HEK293 (cell line): ENCODE data around the gene ABCA1.

ENCODE experiments used
- CTCF ChIA-PET: fragments of 350-600 bp; formaldehyde crosslinking; extraction: SDS; loops from one replicate; lab custom pipeline; 2021; ENCODE audit warnings: antibody characterized with exemption; lab: Yijun Ruan, JAX
- POLR2A ChIA-PET: fragments of 300-600 bp; formaldehyde crosslinking; extraction: SDS; loops from one replicate; lab custom pipeline; 2020; ENCODE audit warnings: antibody characterized with exemption, inconsistent platforms; lab: Yijun Ruan, JAX
- H3K27ac ChIP-seq: fragments of 200-500 bp; sonication (Bioruptor generic); 2 replicates; pipeline ENCODE4 v1.5.1; 2014; ENCODE audit warnings: low read depth, low read length, control low read depth, inconsistent platforms; ENCODE audit errors: extremely low read depth
- H3K36me3 ChIP-seq, 2 experiments: fragments of 200-500 bp in 1 of 2; sonication (Bioruptor generic) in 1 of 2; 1 replicate in 1 of 2; 2 replicates in 1 of 2; pipeline ENCODE4 v1.5.1; 2014 to 2017; ENCODE audit warnings: inconsistent platforms in 2 of 2, low read length in 2 of 2; ENCODE audit not compliant: control insufficient read depth in 2 of 2, insufficient read depth in 1 of 2
- H3K4me1 ChIP-seq: fragments of 200-500 bp; sonication (Bioruptor generic); 2 replicates; pipeline ENCODE4 v1.5.1; 2014; ENCODE audit warnings: mild to moderate bottlenecking, low read length, inconsistent platforms; ENCODE audit not compliant: control insufficient read depth, insufficient read depth
- H3K4me3 ChIP-seq: 2 replicates; pipeline ENCODE4 v1.5.1; 2011; ENCODE audit warnings: low read depth, mild to moderate bottlenecking, control low read depth, low read length, moderate library complexity
- H3K9me3 ChIP-seq: fragments of 200-500 bp; sonication (Bioruptor generic); 2 replicates; pipeline ENCODE4 v1.5.1; 2014; ENCODE audit warnings: low read depth, low read length, inconsistent platforms; ENCODE audit not compliant: control insufficient read depth, insufficient read depth
- HOXA7 ChIP-seq: sonication (generic); formaldehyde crosslinking; IDR thresholded peaks from 2 replicates; pipeline ENCODE4 v1.8.1; 2022; ENCODE audit warnings: missing genetic modification reagents, borderline replicate concordance
- KLF17 ChIP-seq: fragments of 450-650 bp; formaldehyde crosslinking; IDR thresholded peaks from 2 replicates; pipeline ENCODE4 v1.5.1; 2016; ENCODE audit warnings: missing biosample characterization, missing genetic modification characterization
- SALL2 ChIP-seq: fragments of 450-650 bp; formaldehyde crosslinking; IDR thresholded peaks from 2 replicates; pipeline ENCODE4 v1.5.0; 2017; ENCODE audit warnings: missing biosample characterization, mild to moderate bottlenecking, missing genetic modification characterization, borderline replicate concordance
- WT1 ChIP-seq: fragments of 450-650 bp; formaldehyde crosslinking; IDR thresholded peaks from 2 replicates; pipeline ENCODE4 v1.5.1; 2016; ENCODE audit warnings: missing biosample characterization, missing genetic modification characterization
- ZEB2 ChIP-seq: fragments of 450-650 bp; formaldehyde crosslinking; IDR thresholded peaks from 2 replicates; pipeline ENCODE4 v1.5.1; 2016; ENCODE audit warnings: missing biosample characterization, missing genetic modification characterization
- ZNF133 ChIP-seq: fragments of 450-650 bp; formaldehyde crosslinking; IDR thresholded peaks from 2 replicates; pipeline ENCODE4 v1.5.1; 2016; ENCODE audit warnings: missing biosample characterization, missing genetic modification characterization
- ZNF157 ChIP-seq: fragments of 450-650 bp; formaldehyde crosslinking; IDR thresholded peaks from 2 replicates; pipeline ENCODE4 v1.5.1; 2016; ENCODE audit warnings: missing biosample characterization, missing genetic modification characterization
- ZNF23 ChIP-seq: fragments of 450-650 bp; formaldehyde crosslinking; IDR thresholded peaks from 2 replicates; pipeline ENCODE4 v1.5.1; 2016; ENCODE audit warnings: missing biosample characterization, missing genetic modification characterization, borderline replicate concordance
- ZNF24 ChIP-seq: fragments of 450-650 bp; formaldehyde crosslinking; IDR thresholded peaks from 2 replicates; pipeline ENCODE4 v1.5.1; 2016; ENCODE audit warnings: missing biosample characterization, missing genetic modification characterization
- ZNF473 ChIP-seq: fragments of 450-650 bp; formaldehyde crosslinking; IDR thresholded peaks from 2 replicates; pipeline ENCODE4 v1.5.1; 2017; ENCODE audit warnings: missing biosample characterization, missing genetic modification characterization
- ZNF514 ChIP-seq: fragments of 450-650 bp; formaldehyde crosslinking; IDR thresholded peaks from 2 replicates; pipeline ENCODE4 v1.5.1; 2016; ENCODE audit warnings: missing biosample characterization, missing genetic modification characterization
- ZNF544 ChIP-seq: fragments of 450-650 bp; formaldehyde crosslinking; IDR thresholded peaks from 2 replicates; pipeline ENCODE4 v1.5.0; 2017; ENCODE audit warnings: missing biosample characterization, missing genetic modification characterization
- ZNF549 ChIP-seq: fragments of 450-650 bp; IDR thresholded peaks from 2 replicates; pipeline ENCODE4 v1.5.1; 2018; ENCODE audit warnings: missing biosample characterization, missing genetic modification characterization, mild to moderate bottlenecking, inconsistent platforms, moderate library complexity
- ZNF561 ChIP-seq: fragments of 450-650 bp; IDR thresholded peaks from 2 replicates; pipeline ENCODE4 v1.5.1; 2018; ENCODE audit warnings: missing biosample characterization, missing genetic modification characterization, borderline replicate concordance
- ZNF571 ChIP-seq: fragments of 450-650 bp; formaldehyde crosslinking; IDR thresholded peaks from 2 replicates; pipeline ENCODE4 v1.5.0; 2017; ENCODE audit warnings: missing biosample characterization, missing genetic modification characterization
- ZNF610 ChIP-seq: fragments of 450-650 bp; formaldehyde crosslinking; IDR thresholded peaks from 2 replicates; pipeline ENCODE4 v1.5.1; 2016; ENCODE audit warnings: missing biosample characterization, missing genetic modification characterization, borderline replicate concordance
- ZNF621 ChIP-seq: fragments of 450-650 bp; formaldehyde crosslinking; IDR thresholded peaks from 2 replicates; pipeline ENCODE4 v1.5.1; 2017; ENCODE audit warnings: missing biosample characterization, missing genetic modification characterization
- ZNF624 ChIP-seq: fragments of 450-650 bp; formaldehyde crosslinking; IDR thresholded peaks from 2 replicates; pipeline ENCODE4 v1.5.1; 2017; ENCODE audit warnings: missing biosample characterization, missing genetic modification characterization
- ZNF654 ChIP-seq: fragments of 450-650 bp; formaldehyde crosslinking; IDR thresholded peaks from 2 replicates; pipeline ENCODE4 v1.5.1; 2016; ENCODE audit warnings: low read depth, missing biosample characterization, missing genetic modification characterization
- ZNF777 ChIP-seq: fragments of 450-650 bp; formaldehyde crosslinking; IDR thresholded peaks from 2 replicates; pipeline ENCODE4 v1.5.1; 2017; ENCODE audit warnings: missing biosample characterization, missing genetic modification characterization, borderline replicate concordance
- ZNF792 ChIP-seq: fragments of 450-650 bp; formaldehyde crosslinking; IDR thresholded peaks from 2 replicates; pipeline ENCODE4 v1.5.1; 2016; ENCODE audit warnings: missing biosample characterization, missing genetic modification characterization
- ZSCAN30 ChIP-seq: fragments of 450-650 bp; IDR thresholded peaks from 2 replicates; pipeline ENCODE4 v1.5.1; 2018; ENCODE audit warnings: missing biosample characterization, mild to moderate bottlenecking, missing genetic modification characterization, moderate library complexity
- TF ChIP-seq, protein P1 (sequence below): fragments of 450-650 bp; formaldehyde crosslinking; IDR thresholded peaks from 2 replicates; pipeline ENCODE4 v1.5.1; 2016; ENCODE audit warnings: missing biosample characterization, missing genetic modification characterization
- TF ChIP-seq, protein P2 (sequence below): fragments of 450-650 bp; formaldehyde crosslinking; IDR thresholded peaks from 2 replicates; pipeline ENCODE4 v1.5.1; 2016; ENCODE audit warnings: missing biosample characterization, missing genetic modification characterization

ABCA1 gene

DNA sequence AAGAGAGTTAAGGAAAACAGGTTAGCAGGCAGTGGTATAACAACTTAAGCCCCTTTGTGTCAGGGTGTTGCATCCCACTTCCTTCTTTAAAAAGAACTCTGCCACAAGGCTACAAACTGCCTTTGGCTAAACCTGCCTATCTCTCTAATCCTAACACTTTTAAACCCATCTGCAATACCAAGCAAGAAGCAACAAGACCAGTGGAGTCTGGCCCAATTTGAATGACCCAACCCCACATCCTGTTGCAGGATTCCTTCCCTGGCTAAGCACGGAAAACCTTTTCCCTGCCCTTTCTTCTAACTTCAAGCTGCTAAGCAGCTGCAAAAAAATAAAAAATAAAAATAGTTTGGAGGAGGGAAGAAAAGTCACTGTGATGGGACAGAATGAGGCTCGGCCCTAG, 27.1 kb downstream of the ABCA1 start:
- ChIA-PET POLR2A (interaction anchor here (0.5 kb wide), 1 partner anchor 165 kb away, joined by 4 read pairs; no protein-coding TSS in a partner anchor), CTCF (interaction anchor here (1.5 to 1.6 kb wide), 2 partner anchors 8 to 9 kb away, joined by 3 to 6 read pairs; no protein-coding TSS in a partner anchor)
- Histone ChIP-seq H3K36me3 (no peaks in the 10 kb centered on the region), H3K4me3 (no peak overlapping the region), H3K27ac (no peak overlapping the region), H3K4me1 (no peaks in the 10 kb centered on the region), H3K9me3 (no peaks in the 10 kb centered on the region)
- TF ChIP-seq ZNF654 (tag by site-specific recombination) (no peak), ZNF133 (tag by site-specific recombination) (no peak)

DNA sequence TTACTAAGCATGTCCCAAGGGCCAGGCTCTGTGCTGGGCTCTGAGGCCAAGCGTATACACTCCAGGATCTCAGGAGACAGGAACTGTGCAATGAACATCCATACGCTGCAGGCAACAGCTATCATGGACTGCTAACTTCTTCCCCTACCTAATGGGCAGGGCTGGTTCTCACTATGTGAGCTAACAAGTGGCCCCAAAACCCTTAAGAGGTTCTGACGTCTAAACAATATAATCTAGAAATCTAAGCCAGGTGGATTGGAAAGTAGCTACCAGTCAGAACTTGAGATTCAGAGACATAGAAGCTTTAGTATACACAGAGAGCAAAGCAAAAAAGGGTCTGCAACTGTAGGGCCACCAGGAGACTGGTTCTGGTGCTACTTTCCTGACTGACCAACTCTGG, 27.6 kb downstream of the ABCA1 start:
- H3K36me3 ChIP-seq = no peaks in the 10 kb centered on the region
- TF ChIP-seq HOXA7 (CRISPR knock-in tag) (no peak), WT1 (tag by site-specific recombination) (no peak), ZNF157 (tag by site-specific recombination) (no peak), ZNF777 (tag by site-specific recombination) (no peak), ZNF621 (no peak), ZNF514 (tag by site-specific recombination) (no peak), ZNF571 (tag by site-specific recombination) (no peak), ZNF792 (tag by site-specific recombination) (no peak), ZNF24 (no peak), ZNF610 (no peak), ZNF561 (tag by site-specific recombination) (no peak), ZNF549 (no peak), KLF17 (tag by site-specific recombination) (no peak), ZSCAN30 (no peak), ZNF473 (tag by site-specific recombination) (no peak), ZNF23 (tag by site-specific recombination) (no peak), ZNF544 (no peak), SALL2 (tag by site-specific recombination) (no peak)
- POLR2A ChIA-PET = interaction anchor here (0.5 kb wide), 1 partner anchor 165 kb away, joined by 4 read pairs; no protein-coding TSS in a partner anchor

GRCh38 chr9:104899759-104900247, 28.2 kb downstream of the ABCA1 start:
- no peaks in the 10 kb centered on the region for H3K36me3 ChIP-seq
- POLR2A ChIA-PET = no interaction called here
- no peak for TF ChIP-seq ZEB2
- TF ChIP-seq, protein P1, sequence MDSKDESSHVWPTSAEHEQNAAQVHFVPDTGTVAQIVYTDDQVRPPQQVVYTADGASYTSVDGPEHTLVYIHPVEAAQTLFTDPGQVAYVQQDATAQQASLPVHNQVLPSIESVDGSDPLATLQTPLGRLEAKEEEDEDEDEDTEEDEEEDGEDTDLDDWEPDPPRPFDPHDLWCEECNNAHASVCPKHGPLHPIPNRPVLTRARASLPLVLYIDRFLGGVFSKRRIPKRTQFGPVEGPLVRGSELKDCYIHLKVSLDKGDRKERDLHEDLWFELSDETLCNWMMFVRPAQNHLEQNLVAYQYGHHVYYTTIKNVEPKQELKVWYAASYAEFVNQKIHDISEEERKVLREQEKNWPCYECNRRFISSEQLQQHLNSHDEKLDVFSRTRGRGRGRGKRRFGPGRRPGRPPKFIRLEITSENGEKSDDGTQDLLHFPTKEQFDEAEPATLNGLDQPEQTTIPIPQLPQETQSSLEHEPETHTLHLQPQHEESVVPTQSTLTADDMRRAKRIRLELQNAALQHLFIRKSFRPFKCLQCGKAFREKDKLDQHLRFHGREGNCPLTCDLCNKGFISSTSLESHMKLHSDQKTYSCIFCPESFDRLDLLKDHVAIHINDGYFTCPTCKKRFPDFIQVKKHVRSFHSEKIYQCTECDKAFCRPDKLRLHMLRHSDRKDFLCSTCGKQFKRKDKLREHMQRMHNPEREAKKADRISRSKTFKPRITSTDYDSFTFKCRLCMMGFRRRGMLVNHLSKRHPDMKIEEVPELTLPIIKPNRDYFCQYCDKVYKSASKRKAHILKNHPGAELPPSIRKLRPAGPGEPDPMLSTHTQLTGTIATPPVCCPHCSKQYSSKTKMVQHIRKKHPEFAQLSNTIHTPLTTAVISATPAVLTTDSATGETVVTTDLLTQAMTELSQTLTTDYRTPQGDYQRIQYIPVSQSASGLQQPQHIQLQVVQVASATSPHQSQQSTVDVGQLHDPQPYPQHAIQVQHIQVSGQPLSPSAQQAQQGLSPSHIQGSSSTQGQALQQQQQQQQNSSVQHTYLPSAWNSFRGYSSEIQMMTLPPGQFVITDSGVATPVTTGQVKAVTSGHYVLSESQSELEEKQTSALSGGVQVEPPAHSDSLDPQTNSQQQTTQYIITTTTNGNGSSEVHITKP (tag by site-specific recombination) = no peak
- TF ChIP-seq, protein P2, sequence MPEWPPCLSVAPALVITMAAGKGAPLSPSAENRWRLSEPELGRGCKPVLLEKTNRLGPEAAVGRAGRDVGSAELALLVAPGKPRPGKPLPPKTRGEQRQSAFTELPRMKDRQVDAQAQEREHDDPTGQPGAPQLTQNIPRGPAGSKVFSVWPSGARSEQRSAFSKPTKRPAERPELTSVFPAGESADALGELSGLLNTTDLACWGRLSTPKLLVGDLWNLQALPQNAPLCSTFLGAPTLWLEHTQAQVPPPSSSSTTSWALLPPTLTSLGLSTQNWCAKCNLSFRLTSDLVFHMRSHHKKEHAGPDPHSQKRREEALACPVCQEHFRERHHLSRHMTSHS (tag by site-specific recombination) = no peak
- no peak for TF ChIP-seq ZNF624 (tag by site-specific recombination)
- H3K27ac ChIP-seq = no peak overlapping the region
- H3K4me3 ChIP-seq = no peak overlapping the region
- H3K9me3 ChIP-seq = no peaks in the 10 kb centered on the region
- H3K4me1 ChIP-seq = no peaks in the 10 kb centered on the region
- CTCF ChIA-PET = interaction anchor here (0.6 to 1.5 kb wide), 3 partner anchors 10 to 515 kb away, joined by 3 to 5 read pairs (median 3); no protein-coding TSS in a partner anchor

More for the DNA sequence above, 27.6 kb downstream of the ABCA1 start:
- Histone ChIP-seq H3K27ac (no peak overlapping the region), H3K9me3 (no peaks in the 10 kb centered on the region), H3K4me1 (no peaks in the 10 kb centered on the region), H3K4me3 (no peak overlapping the region)
- CTCF ChIA-PET = interaction anchor here (1.5 kb wide), 1 partner anchor 10 kb away, joined by 3 read pairs; no protein-coding TSS in a partner anchor
